A172 (cell line): ENCODE data around the gene TLE1. TPM values are rescaled to one million over a fixed set of nuclear protein-coding genes. Genes with fewer than 3 reads are reported as not detected.
A peak's percentile ranks its signal among the peaks of the same experiment; 100 is the strongest.
"Not testable (repeated sequence)": the region's sequence is repeated elsewhere in the genome, so short reads cannot be mapped to it uniquely, and the experiment has no call there.

Experiments used
- DNase-seq: peaks from one replicate; pipeline ENCODE4 v3.0.0-alpha.2; 2015; ENCODE audit warnings: low spot score
- total RNA-seq: library from RNA; depleted of rRNA; stranded (reverse); fragments of >200 nt; shearing (Covaris generic); gene quantifications from 2 replicates; pipeline ENCODE4 v1.2.3, GENCODE V29; 2014

Gene TLE1
- total RNA-seq, 1 experiment from 2014 or later = 12.1 TPM

- DNase-seq = no peak
Measured at GRCh38 chr9:81652058-81652687, 37.2 kb downstream of the TLE1 start.

GRCh38 chr9:81650586-81651515 is 38.5 kb downstream of the TLE1 start:
- DNase-seq = no peak

GRCh38 chr9:81649475-81650240 is 39.7 kb downstream of the TLE1 start:
- DNase-seq = no peak

GRCh38 chr9:81648891-81649290 is 40.5 kb downstream of the TLE1 start:
- no peak for DNase-seq

GRCh38 chr9:81646337-81646736 is 43.0 kb downstream of the TLE1 start:
- no peak for DNase-seq

- not testable (repeated sequence) for DNase-seq
Measured at GRCh38 chr9:81644513-81644912, 44.8 kb downstream of the TLE1 start.

GRCh38 chr9:81637276-81637675 is 52.1 kb downstream of the TLE1 start:
- DNase-seq = no peak

- no peak for DNase-seq
Measured at GRCh38 chr9:81636255-81636599, 53.1 kb downstream of the TLE1 start.

GRCh38 chr9:81635521-81636254 is 53.7 kb downstream of the TLE1 start:
- DNase-seq = peak; percentile 36

- no peak for DNase-seq
Measured at GRCh38 chr9:81634915-81635516, 54.3 kb downstream of the TLE1 start.

GRCh38 chr9:81633952-81634854 is 55.1 kb downstream of the TLE1 start:
- no peak for DNase-seq

GRCh38 chr9:81632599-81632998 is 56.7 kb downstream of the TLE1 start:
- peak; percentile 46 for DNase-seq

- DNase-seq = no peak
Measured at GRCh38 chr9:81631218-81631745, 58.1 kb downstream of the TLE1 start.

- DNase-seq = no peak
Measured at GRCh38 chr9:81629440-81629839, 59.9 kb downstream of the TLE1 start.

- DNase-seq = no peak
Measured at GRCh38 chr9:81628897-81629296, 60.5 kb downstream of the TLE1 start.

GRCh38 chr9:81627481-81627880 is 61.9 kb downstream of the TLE1 start:
- DNase-seq = no peak

- peak; percentile 48 for DNase-seq
Measured at GRCh38 chr9:81626511-81626910, 62.8 kb downstream of the TLE1 start.

GRCh38 chr9:81625969-81626368 is 63.4 kb downstream of the TLE1 start:
- DNase-seq = no peak

- no peak for DNase-seq
Measured at GRCh38 chr9:81623778-81624177, 65.6 kb downstream of the TLE1 start.
